ENCODE measurements around the gene KLHDC4. TPM values are rescaled to one million over a fixed set of nuclear protein-coding genes. Genes with fewer than 3 reads are reported as not detected.
A peak's percentile ranks its signal among the peaks of the same experiment; 100 is the strongest.

Gene KLHDC4
- total and polyA plus RNA-seq, 2 of the 4 experiments (the other 2 are of a cell fraction), result 13.6 to 19.0 TPM

GRCh38 chr16:87812200-87812656 lies 46.4 kb upstream of the KLHDC4 start:
- H2BK15ac ChIP-seq (ENCODE audit: low read depth, low read length), result no peak overlapping the region
- ATAC-seq (ENCODE audit: low read depth), result no peak
- peak overlapping the region; percentile 33 for H2AFZ ChIP-seq (replicated peaks; ENCODE audit: low read length, poor library complexity)
- H2AK9ac ChIP-seq (replicated peaks; ENCODE audit: low read depth, low read length, poor library complexity), result no peak overlapping the region
- H2AK5ac ChIP-seq (ENCODE audit: low read depth, low read length), result no peak overlapping the region
- H2BK120ac ChIP-seq (ENCODE audit: low read depth, low read length), result no peak overlapping the region
- no peak overlapping the region for H4K5ac ChIP-seq (ENCODE audit: low read depth, low read length)
- dilution Hi-C loops (cut with HindIII; ENCODE audit: low sequenced_read_pairs, unreplicated experiment), result no loop called here
- peaks cover 12% of the 10 kb centered on the region for H3K9me3 ChIP-seq (ENCODE audit: control insufficient read depth, insufficient read depth, low read length)
- no peak overlapping the region for H3K56ac ChIP-seq (ENCODE audit: extremely low read depth, insufficient read depth, low read length)
- DNase-seq, result no peak
- no peak overlapping the region for H3K4me3 ChIP-seq (ENCODE audit: insufficient read depth, low read depth, low read length)
- CTCF ChIA-PET, result no interaction called here
- no peak overlapping the region for H3K27ac ChIP-seq (ENCODE audit: insufficient read depth, low read length)
- no peak overlapping the region for H2BK5ac ChIP-seq (ENCODE audit: low read depth, low read length, poor library complexity, severe bottlenecking)
- no peaks in the 10 kb centered on the region for H3K36me3 ChIP-seq (ENCODE audit: control insufficient read depth, insufficient read depth, low read length)
- WGBS, 2 experiments (ENCODE audit: extremely low coverage in 2 of 2, insufficient read length in 1 of 2), result 20% methylated on average over 3 of the region's 10 CpGs; no CpG with 5 or more reads in 1 of the 2 experiments
- TF ChIP-seq POLR2A (IDR thresholded peaks at IDR 0.05; ENCODE audit: low read depth, low read length), result no peak
- TF ChIP-seq FOS (IDR thresholded peaks at IDR 0.05; ENCODE audit: low read depth, low read length), result no peak
- no peak for TF ChIP-seq USF2 (IDR thresholded peaks at IDR 0.05; ENCODE audit: low read depth, low read length)
- no peak for TF ChIP-seq CTCF (conservative IDR thresholded peaks at IDR 0.05; ENCODE audit: low read depth, low read length)
- TF ChIP-seq MXI1 (IDR thresholded peaks at IDR 0.05; ENCODE audit: borderline replicate concordance, low read depth, low read length), result no peak
- no peak for TF ChIP-seq BHLHE40 (IDR thresholded peaks at IDR 0.05; ENCODE audit: low read depth, low read length)
- TF ChIP-seq SMC3 (IDR thresholded peaks at IDR 0.05; ENCODE audit: low read depth, low read length), result no peak
- no peak for TF ChIP-seq CHD1 (IDR thresholded peaks at IDR 0.05; ENCODE audit: low read depth, low read length)
- TF ChIP-seq ELK1 (IDR thresholded peaks at IDR 0.05; ENCODE audit: borderline replicate concordance, low read depth, low read length), result no peak
- TF ChIP-seq CEBPB (IDR thresholded peaks at IDR 0.05; ENCODE audit: low read depth, low read length), result no peak
- no peak for TF ChIP-seq NFE2L2 (IDR thresholded peaks at IDR 0.05; ENCODE audit: low read depth, low read length)
- no peak overlapping the region for H3K18ac ChIP-seq (ENCODE audit: low read depth, low read length)
- no peak overlapping the region for H3K9ac ChIP-seq (ENCODE audit: low read depth, low read length)
- H3K27me3 ChIP-seq (ENCODE audit: control insufficient read depth, insufficient read depth, low read length), result peaks cover 12% of the 10 kb centered on the region
- H4K8ac ChIP-seq (ENCODE audit: low read depth in 2 of 2, low read length in 2 of 2), result no peak overlapping the region
- peaks cover 2% of the 10 kb centered on the region for H3K4me1 ChIP-seq (ENCODE audit: control insufficient read depth, insufficient read depth, low read length)
- H3K23ac ChIP-seq (ENCODE audit: low read depth, low read length), result no peak overlapping the region
- POLR2A ChIA-PET (ENCODE audit: unreplicated experiment), result no interaction called here
- no peak overlapping the region for H2BK20ac ChIP-seq (ENCODE audit: low read depth, low read length)
- in situ Hi-C loops (cut with MboI; ENCODE audit: low sequenced_read_pairs), result no loop called here
- intact Hi-C loops (cut with micrococcal nuclease), result no loop called here
- H3K4me2 ChIP-seq (ENCODE audit: low read depth, low read length), result no peak overlapping the region
- H3K9me1 ChIP-seq (ENCODE audit: insufficient read depth, low read length), result peaks cover 3% of the 10 kb centered on the region
- no peak overlapping the region for H3K14ac ChIP-seq (replicated peaks; ENCODE audit: low read depth, low read length)
- no TSS peak for BruUV-seq (replicated peaks)
- no peaks in the 10 kb centered on the region for H4K20me1 ChIP-seq (ENCODE audit: insufficient read depth, low read length)
- H4K91ac ChIP-seq (ENCODE audit: insufficient read depth, low read depth, low read length), result no peak overlapping the region
- no peak overlapping the region for H3K4ac ChIP-seq (ENCODE audit: low read depth, low read length)
- H3K79me1 ChIP-seq (ENCODE audit: low read depth in 1 of 2, low read length in 2 of 2), result no peaks in the 10 kb centered on the region

Measured in IMR-90 (cell line).